GM12878 (cell line): ENCODE results near the gene SORBS2. TPM values are rescaled to one million over a fixed set of nuclear protein-coding genes. Genes with fewer than 3 reads are reported as not detected.

Experiments used
- ATAC-seq: fragments of 200-7000 bp; cut with Tn5 transposase; 3 replicates; pipeline ENCODE4 v1.9.1; 2020; ENCODE audit warnings: mild to moderate bottlenecking, moderate library complexity
- BruUV-seq: library from RNA; stranded (reverse); fragments of 400-500 nt; replicated peaks from 2 replicates; lab custom pipeline; 2021; lab: Mats Ljungman, UMichigan
- CTCF ChIA-PET: fragments of 300-600 bp; sonication (Branson Sonifier 250); formaldehyde crosslinking; extraction: SDS; loops from one replicate; lab custom pipeline; 2021; ENCODE audit warnings: inconsistent platforms; lab: Yijun Ruan, JAX
- POLR2A ChIA-PET: fragments of 350-600 bp; formaldehyde crosslinking; extraction: SDS; loops from one replicate; lab custom pipeline; 2021; ENCODE audit warnings: inconsistent platforms; lab: Charles Lee
- RAD21 ChIA-PET: fragments of 300-600 bp; sonication (Branson Sonifier 250); formaldehyde crosslinking; loops from one replicate; lab custom pipeline; 2023; ENCODE audit warnings: antibody characterized with exemption; ENCODE audit not compliant: unreplicated experiment; lab: Charles Lee
- SMC1A ChIA-PET: fragments of 300-600 bp; sonication (Branson Sonifier 250); formaldehyde crosslinking; loops from one replicate; lab custom pipeline; 2023; ENCODE audit not compliant: unreplicated experiment, uncharacterized antibody; lab: Charles Lee
- DNase-seq: peaks from one replicate; pipeline ENCODE4 v3.0.0-alpha.2; 2011; ENCODE audit warnings: low read depth, low spot score
- FAIRE-seq: peaks from 3 replicates; lab custom pipeline; 2011; peaks lifted over from hg19 to GRCh38; lab: Jason Lieb, UNC
- H2AFZ ChIP-seq: 2 replicates; pipeline ENCODE4 v1.6.0; 2011; ENCODE audit warnings: low read depth, low read length, control low read depth; ENCODE audit not compliant: control insufficient read depth
- H3K27ac ChIP-seq: 2 replicates; pipeline ENCODE4 v1.5.1; 2011; ENCODE audit warnings: control low read depth; ENCODE audit not compliant: control insufficient read depth, insufficient read depth
- H3K27me3 ChIP-seq, 2 experiments: replicated peaks in 1 of 2; 2 replicates each; pipeline versions ENCODE4 v1.6.0 to v1.6.1; 2011; ENCODE audit warnings: low read length in 1 of 2; ENCODE audit not compliant: control insufficient read depth in 2 of 2, insufficient read depth in 2 of 2
- H3K36me3 ChIP-seq, 2 experiments: 2 replicates each; pipeline ENCODE4 v1.5.1; 2011; ENCODE audit warnings: low read length in 1 of 2; ENCODE audit not compliant: control insufficient read depth in 2 of 2, insufficient read depth in 2 of 2
- H3K4me1 ChIP-seq: 2 replicates; pipeline ENCODE4 v1.6.1; 2011; ENCODE audit warnings: mild to moderate bottlenecking, low read length, moderate library complexity, mixed read lengths; ENCODE audit not compliant: control insufficient read depth, insufficient read depth
- H3K4me2 ChIP-seq: 2 replicates; pipeline ENCODE4 v1.6.0; 2011; ENCODE audit warnings: control low read depth; ENCODE audit not compliant: control insufficient read depth, insufficient read depth
- H3K4me3 ChIP-seq: fragments of 200-600 bp; sonication (generic); 2 replicates; pipeline ENCODE4 v1.5.1; 2016
- H3K79me2 ChIP-seq: 2 replicates; pipeline ENCODE4 v1.6.0; 2011; ENCODE audit warnings: low read length; ENCODE audit not compliant: control insufficient read depth, insufficient read depth
- H3K9ac ChIP-seq: 2 replicates; pipeline ENCODE4 v1.8.0; 2011; ENCODE audit warnings: low read length, control low read depth, mixed read lengths; ENCODE audit not compliant: control insufficient read depth, insufficient read depth
- H3K9me3 ChIP-seq: replicated peaks from 3 replicates; pipeline ENCODE4 v1.5.1; 2011; ENCODE audit warnings: mild to moderate bottlenecking, low read length; ENCODE audit not compliant: control insufficient read depth, insufficient read depth
- H4K20me1 ChIP-seq: 2 replicates; pipeline ENCODE4 v1.6.0; 2011; ENCODE audit not compliant: control insufficient read depth, insufficient read depth
- ASH2L ChIP-seq: fragments of 300-600, 200-600 bp; sonication (generic); IDR thresholded peaks from 2 replicates; pipeline ENCODE4 v1.6.1; 2017; ENCODE audit warnings: low read depth, mild to moderate bottlenecking, borderline replicate concordance
- ATF3 ChIP-seq: IDR thresholded peaks from 2 replicates; pipeline ENCODE4 v1.6.1; 2011; ENCODE audit warnings: low read depth, mild to moderate bottlenecking, low read length, moderate library complexity, borderline replicate concordance; ENCODE audit errors: extremely low read depth
- CREM ChIP-seq: IDR thresholded peaks from 2 replicates; pipeline ENCODE4 v1.6.1; 2014; ENCODE audit warnings: antibody characterized with exemption, low read depth
- HDGF ChIP-seq: fragments of 450-650 bp; IDR thresholded peaks from 2 replicates; pipeline ENCODE4 v1.6.1; 2016; ENCODE audit warnings: antibody characterized with exemption
- MAX ChIP-seq: IDR thresholded peaks from 2 replicates; pipeline ENCODE4 v1.6.1; 2012; ENCODE audit warnings: low read depth, low read length, improper control_type of control experiment
- NFIC ChIP-seq: IDR thresholded peaks from 2 replicates; pipeline ENCODE4 v1.6.1; 2012; ENCODE audit warnings: low read depth, mild to moderate bottlenecking, inconsistent platforms, low read length, moderate library complexity
- RCOR1 ChIP-seq: conservative IDR thresholded peaks from 2 replicates; pipeline ENCODE4 v1.6.1; 2012; ENCODE audit warnings: low read depth, low read length, improper control_type of control experiment
- RELB ChIP-seq: fragments of 450-650 bp; IDR thresholded peaks from 2 replicates; pipeline ENCODE4 v1.6.1; 2017; ENCODE audit warnings: low read depth, mild to moderate bottlenecking, moderate library complexity
- RUNX3 ChIP-seq: IDR thresholded peaks from 2 replicates; pipeline ENCODE4 v1.6.1; 2012; ENCODE audit warnings: low read length, inconsistent platforms
- SMAD5 ChIP-seq: IDR thresholded peaks from 2 replicates; pipeline ENCODE4 v1.6.1; 2016; ENCODE audit warnings: antibody characterized with exemption, low read depth
- SRF ChIP-seq, 2 experiments: IDR thresholded peaks; 2 replicates each; pipeline ENCODE4 v1.6.1; 2011; ENCODE audit warnings: low read depth in 2 of 2, low read length in 2 of 2, mild to moderate bottlenecking in 1 of 2, moderate library complexity in 1 of 2
- SUZ12 ChIP-seq: fragments of 200-600 bp; sonication (generic); IDR thresholded peaks from one replicate; pipeline ENCODE4 v1.6.1; 2018; ENCODE audit warnings: antibody characterized with exemption, mild to moderate bottlenecking; ENCODE audit not compliant: unreplicated experiment
- TCF12 ChIP-seq: IDR thresholded peaks from 2 replicates; pipeline ENCODE4 v1.6.1; 2011; ENCODE audit warnings: low read depth, mild to moderate bottlenecking, low read length
- YY1 ChIP-seq: IDR thresholded peaks from 2 replicates; pipeline ENCODE4 v1.6.1; 2011; ENCODE audit warnings: low read depth, mild to moderate bottlenecking, low read length
- ZNF687 ChIP-seq: fragments of 450-650 bp; IDR thresholded peaks from 2 replicates; pipeline ENCODE4 v1.6.1; 2017; ENCODE audit warnings: mild to moderate bottlenecking, moderate library complexity
- WGBS: methylation state at CpG from one replicate; pipeline ENCODE4 v1.1.6; 2016; ENCODE audit warnings: low lambda C conversion rate; ENCODE audit not compliant: insufficient replicate concordance, insufficient coverage; ENCODE audit errors: missing lambda C conversion rate; 5-methylcytosine and 5-hydroxymethylcytosine counted together
- in situ Hi-C: fragments of 300-500 bp; cut with MboI; formaldehyde crosslinking; loops from 9 replicates; pipeline ENCODE4 v1.14.3; 2018; ENCODE audit warnings: mixed read lengths
- intact Hi-C: fragments of 100-400 bp; cut with micrococcal nuclease; formaldehyde crosslinking; loops from one replicate; pipeline ENCODE4 v1.14.2; 2022; ENCODE audit not compliant: unreplicated experiment
- polyA plus RNA-seq, 11 experiments: library from polyadenylated mRNA; depleted of rRNA in 4 of 11; unstranded in 6 of 11; stranded (reverse) in 5 of 11; fragments of >200 nt; fragmentation: Nextera tagmentation in 4 of 11; fragmentation: Illumina TruSeq in 1 of 11; extraction: Ambion mirVana in 4 of 11; extraction: Trizol in 1 of 11; gene quantifications; 1 replicate in 1 of 11; 2 replicates in 10 of 11; pipeline versions ENCODE4 v1.2.1 to v1.2.3, GENCODE V29; 2011 to 2016; ENCODE audit warnings: inconsistent platforms in 2 of 11, missing spikeins in 2 of 11, low read depth in 1 of 11
- total RNA-seq, 4 experiments: library from RNA; depleted of rRNA in 3 of 4; stranded (reverse); fragments of >200 nt in 3 of 4; fragmentation: Illumina TruSeq in 1 of 4; extraction: Trizol in 1 of 4; gene quantifications; 2 replicates each; pipeline versions ENCODE4 v1.2.1 to v1.2.3, GENCODE V29; 2013 to 2021

SORBS2 gene
- total and polyA plus RNA-seq, 10 of the 15 experiments (the other 5 are each of a cell fraction or from before 2014, with no cell fraction given): 0.06 to 3.0 (median 0.79) TPM

GRCh38 chr4:185587427-185588161, 224.4 kb downstream of the SORBS2 start (continued):
- TF ChIP-seq ASH2L: peak; percentile 91; the same call in 1 of the 2 replicates
- TF ChIP-seq MAX: peak; percentile 28; the same call in 1 of the 2 replicates
- peak; percentile 86 for TF ChIP-seq TCF12
- TF ChIP-seq RUNX3: peak; percentile 55; the same call in 1 of the 2 replicates
- TF ChIP-seq SMAD5: no peak
- peak; percentile 93 for TF ChIP-seq CREM
- 0 out of 4 replicates have a peak, but pooled peaks of 1 of the 2 experiments have one; percentile 20 for TF ChIP-seq SRF (IDR thresholded peaks at IDR 0.05; ENCODE audit: low read depth in 2 of 2, low read length in 2 of 2)
- no peak for TF ChIP-seq RCOR1
- TF ChIP-seq YY1: peak; percentile 24; the same call in 1 of the 2 replicates

- no peak for FAIRE-seq
- RAD21 ChIA-PET: no interaction called here
- TF ChIP-seq NFIC: no peak
- no peak for TF ChIP-seq HDGF
- TF ChIP-seq SUZ12: no peak
- TF ChIP-seq RELB: no peak
- no peak for TF ChIP-seq ZNF687
- no peak for TF ChIP-seq ATF3
These were observed 225.0 kb downstream of the SORBS2 start for GRCh38 chr4:185587030-185587426.

More at GRCh38 chr4:185587030-185587426, 225.0 kb downstream of the SORBS2 start:
- Histone ChIP-seq H3K79me2 (no peaks in the 10 kb centered on the region), H2AFZ (peak overlapping the region; percentile 84), H3K4me3 (no peak overlapping the region; the same call in 1 of the 2 replicates), H3K9me3 (no peaks in the 10 kb centered on the region), H3K4me1 (peaks cover 9% of the 10 kb centered on the region), H4K20me1 (no peaks in the 10 kb centered on the region), H3K27ac (peak overlapping the region; percentile 27; the same call in 1 of the 2 replicates), H3K9ac (peak overlapping the region; percentile 41; the same call in 1 of the 2 replicates), H3K36me3 (no peaks in the 10 kb centered on the region), H3K4me2 (peak overlapping the region; percentile 53), H3K27me3 (no peaks in the 10 kb centered on the region)
- ChIA-PET SMC1A (no interaction called here), POLR2A (no interaction called here), CTCF (interaction anchor here (3.3 kb wide), 1 partner anchor 11 kb away, joined by 21 read pairs; no protein-coding TSS in a partner anchor)
- intact Hi-C loops (no loop called here), in situ Hi-C loops (loop anchor here (5.0 kb wide), 1 partner anchor 110 kb away; no protein-coding TSS in a partner anchor)
- no TSS peak for BruUV-seq
- ATAC-seq (no peak), DNase-seq (no peak)
- 0% methylated on average over 6 of the region's 6 CpGs for WGBS
